ENCODE measurements around the gene FBXO24. TPM values are rescaled to one million over a fixed set of nuclear protein-coding genes. Genes with fewer than 3 reads are reported as not detected.

The FBXO24 gene
- polyA plus RNA-seq, 1 donor (not counting 4 experiments of a cell fraction or from before 2014, with no cell fraction given) = 0.22 TPM

- Histone ChIP-seq H3K9me3 (ENCODE audit: control insufficient read depth, low read depth, low read length) (no peaks in the 10 kb centered on the region), H3K4me2 (ENCODE audit: control insufficient read depth, extremely low read depth, insufficient read depth, low read depth, low read length) (no peak overlapping the region), H2AFZ (ENCODE audit: control insufficient read depth, low read length) (no peak overlapping the region), H3K9ac (ENCODE audit: control insufficient read depth, extremely low read depth, insufficient read depth, low read length) (no peak overlapping the region), H4K20me1 (ENCODE audit: control insufficient read depth, extremely low read depth, insufficient read depth, low read length) (no peaks in the 10 kb centered on the region), H3K4me3 (ENCODE audit: control insufficient read depth in 2 of 3, extremely low read depth in 1 of 3, insufficient read depth in 2 of 3, low read depth in 1 of 3, low read length in 3 of 3) (no peak overlapping the region), H3K79me2 (ENCODE audit: control insufficient read depth, insufficient read depth, low read length) (no peaks in the 10 kb centered on the region), H3K27ac (ENCODE audit: control insufficient read depth, insufficient read depth, low read length) (no peak overlapping the region), H3K36me3 (ENCODE audit: control insufficient read depth in 2 of 2, extremely low read depth in 1 of 2, insufficient read depth in 2 of 2, low read length in 2 of 2) (peaks cover 7 to 34% of the 10 kb centered on the region in 2 experiments), H3K4me1 (ENCODE audit: control insufficient read depth, extremely low read depth, insufficient read depth, low read length) (no peaks in the 10 kb centered on the region), H3K9me1 (ENCODE audit: control insufficient read depth, extremely low read depth, insufficient read depth, low read length) (no peaks in the 10 kb centered on the region), H3K27me3 (ENCODE audit: control insufficient read depth, extremely low read depth, insufficient read depth, low read length) (peaks cover 2% of the 10 kb centered on the region)
- FAIRE-seq (no peak), DNase-seq (ENCODE audit: low read depth, low spot score) (no peak)
- dilution Hi-C loops (cut with MboI; ENCODE audit: extremely low pct_ligation_motif_present, low sequenced_read_pairs) = no loop called here
- no peak for TF ChIP-seq CTCF (optimal IDR thresholded peaks at IDR 0.05 in 1 of 3, IDR thresholded peaks at IDR 0.05 in 1 of 3, conservative IDR thresholded peaks at IDR 0.05 in 1 of 3; ENCODE audit: extremely low read depth in 1 of 3, insufficient read depth in 2 of 3, low read length in 3 of 3)
- TF ChIP-seq EZH2 (IDR thresholded peaks at IDR 0.05; ENCODE audit: low read length) = no peak
Measured at GRCh38 chr7:100576384-100576993, 9.6 kb upstream of the FBXO24 start.

- H3K4me1 ChIP-seq (ENCODE audit: control insufficient read depth, extremely low read depth, insufficient read depth, low read length) = peaks cover 2% of the 10 kb centered on the region
- no peaks in the 10 kb centered on the region for H3K9me1 ChIP-seq (ENCODE audit: control insufficient read depth, extremely low read depth, insufficient read depth, low read length)
- H3K4me2 ChIP-seq (ENCODE audit: control insufficient read depth, extremely low read depth, insufficient read depth, low read depth, low read length) = no peak overlapping the region
- H3K9me3 ChIP-seq (ENCODE audit: control insufficient read depth, low read depth, low read length) = no peaks in the 10 kb centered on the region
- no peak overlapping the region for H3K4me3 ChIP-seq (ENCODE audit: control insufficient read depth in 2 of 3, extremely low read depth in 1 of 3, insufficient read depth in 2 of 3, low read depth in 1 of 3, low read length in 3 of 3)
- FAIRE-seq (no peak), DNase-seq (ENCODE audit: low read depth, low spot score) (no peak)
- H3K36me3 ChIP-seq (ENCODE audit: control insufficient read depth in 2 of 2, extremely low read depth in 1 of 2, insufficient read depth in 2 of 2, low read length in 2 of 2) = peaks cover 13 to 39% of the 10 kb centered on the region in 2 experiments
- H3K79me2 ChIP-seq (ENCODE audit: control insufficient read depth, insufficient read depth, low read length) = no peaks in the 10 kb centered on the region
- no peaks in the 10 kb centered on the region for H4K20me1 ChIP-seq (ENCODE audit: control insufficient read depth, extremely low read depth, insufficient read depth, low read length)
- no peak for TF ChIP-seq CTCF (optimal IDR thresholded peaks at IDR 0.05 in 1 of 3, IDR thresholded peaks at IDR 0.05 in 1 of 3, conservative IDR thresholded peaks at IDR 0.05 in 1 of 3; ENCODE audit: extremely low read depth in 1 of 3, insufficient read depth in 2 of 3, low read length in 3 of 3)
- TF ChIP-seq EZH2 (IDR thresholded peaks at IDR 0.05; ENCODE audit: low read length) = no peak
- no peak overlapping the region for H2AFZ ChIP-seq (ENCODE audit: control insufficient read depth, low read length)
- H3K27me3 ChIP-seq (ENCODE audit: control insufficient read depth, extremely low read depth, insufficient read depth, low read length) = no peaks in the 10 kb centered on the region
- no peak overlapping the region for H3K9ac ChIP-seq (ENCODE audit: control insufficient read depth, extremely low read depth, insufficient read depth, low read length)
- no peak overlapping the region for H3K27ac ChIP-seq (ENCODE audit: control insufficient read depth, insufficient read depth, low read length)
- dilution Hi-C loops (cut with MboI; ENCODE audit: extremely low pct_ligation_motif_present, low sequenced_read_pairs) = no loop called here
Measured at GRCh38 chr7:100577103-100577502, 9.0 kb upstream of the FBXO24 start.
